ENCODE results near the gene MYDGF.
"Not testable (repeated sequence)": the region's sequence is repeated elsewhere in the genome, so short reads cannot be mapped to it uniquely, and the experiment has no call there.

The MYDGF gene

GRCh38 chr19:4699826-4700692 lies 29.9 kb upstream of the MYDGF start:
- no peak for DNase-seq

- DNase-seq: no peak
These were observed 27.2 kb upstream of the MYDGF start for GRCh38 chr19:4697304-4697703.

GRCh38 chr19:4695224-4695731 lies 25.1 kb upstream of the MYDGF start:
- DNase-seq: no peak

DNA sequence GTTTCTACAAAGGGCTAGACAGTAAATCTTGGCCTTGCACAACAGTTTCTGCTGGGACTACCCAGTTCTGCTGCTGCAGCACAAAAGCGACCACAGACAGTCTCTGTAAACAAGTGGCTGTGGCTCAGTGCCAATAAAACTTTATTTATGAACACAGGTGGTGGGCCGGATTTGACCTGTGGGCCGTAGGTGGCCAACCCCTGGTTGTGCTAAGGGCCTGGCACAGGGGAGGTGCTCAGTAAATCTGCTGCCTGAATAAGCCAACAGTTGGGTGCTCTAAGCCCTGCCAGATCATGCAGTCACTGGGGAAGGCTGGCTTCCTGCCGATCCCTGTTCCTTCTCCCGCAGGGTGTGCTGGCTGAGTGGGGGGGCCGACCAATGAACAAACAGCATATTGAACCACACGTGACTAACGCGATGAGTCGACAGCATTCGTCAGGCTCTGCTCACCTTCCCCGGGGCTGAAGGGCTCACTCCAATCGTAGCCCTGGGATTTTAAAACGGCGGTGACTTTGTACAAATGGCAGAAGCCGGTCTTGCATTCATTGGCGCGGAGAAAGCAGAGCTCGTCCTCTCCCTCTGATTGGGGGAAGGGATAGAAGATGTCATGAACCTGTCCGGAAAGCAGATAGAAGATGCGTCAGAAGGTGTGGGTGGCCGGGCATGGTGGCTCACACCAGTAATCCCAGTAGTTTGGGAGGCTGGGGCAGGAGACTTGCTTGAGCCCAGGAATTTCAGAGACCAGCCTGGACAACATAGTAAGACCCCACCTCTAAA lies 24.3 kb upstream of the MYDGF start:
- DNase-seq: no peak

- no peak for DNase-seq
These were observed 23.5 kb upstream of the MYDGF start for GRCh38 chr19:4693471-4694121.

DNA sequence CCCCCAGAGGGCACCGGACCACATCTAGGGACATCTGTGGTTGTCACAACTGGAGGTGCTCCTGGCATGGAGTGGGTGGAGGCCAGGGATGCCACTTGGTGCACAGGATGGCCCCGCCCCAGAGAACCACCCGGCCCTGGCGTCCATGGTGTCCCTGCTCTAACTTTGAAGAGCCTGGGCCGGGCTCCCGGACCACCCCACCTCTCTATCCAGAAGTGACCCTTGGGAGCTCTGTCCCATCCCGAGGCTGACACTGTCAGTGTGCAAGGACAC lies 22.9 kb upstream of the MYDGF start:
- no peak for DNase-seq

DNA sequence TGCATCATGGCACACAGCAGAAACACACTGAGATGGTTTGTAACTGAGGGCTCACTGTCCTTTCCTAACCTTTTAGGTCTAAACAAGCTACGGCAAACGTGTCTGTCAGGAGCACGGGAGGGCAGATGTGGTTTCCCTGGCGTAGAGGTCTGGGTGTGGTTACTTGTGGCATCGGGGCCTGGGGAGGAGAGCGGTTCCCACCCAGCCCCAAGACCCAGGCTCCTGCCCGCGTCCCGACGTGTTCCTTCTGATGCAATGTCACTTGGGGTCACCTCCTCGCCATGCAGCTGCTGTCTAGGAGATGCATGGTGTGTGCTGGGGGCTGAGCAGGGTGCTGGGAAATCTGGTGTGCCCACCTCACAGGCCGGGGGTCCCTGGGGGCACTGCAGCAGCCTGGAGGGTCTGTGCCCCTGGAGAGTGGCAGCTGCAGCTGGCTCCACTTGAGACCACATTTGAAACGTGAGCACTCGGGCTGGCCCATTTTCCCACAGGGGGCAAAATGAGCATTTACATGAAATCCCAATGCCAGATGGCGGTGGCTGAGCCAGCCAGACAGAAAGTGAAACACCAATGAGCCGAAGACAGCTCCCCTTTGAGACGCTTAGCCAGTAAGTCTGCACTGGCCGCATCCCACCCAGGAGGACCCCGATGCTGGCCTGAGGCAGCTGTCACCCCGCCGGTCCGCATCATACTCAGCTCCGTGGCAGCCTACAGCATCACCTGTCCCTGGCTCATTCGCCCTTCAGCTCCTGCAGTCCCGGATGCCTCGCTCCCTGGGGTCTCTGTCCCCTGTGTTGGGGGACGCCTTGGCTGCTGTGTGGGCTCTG lies 22.3 kb upstream of the MYDGF start:
- no peak for DNase-seq

DNA sequence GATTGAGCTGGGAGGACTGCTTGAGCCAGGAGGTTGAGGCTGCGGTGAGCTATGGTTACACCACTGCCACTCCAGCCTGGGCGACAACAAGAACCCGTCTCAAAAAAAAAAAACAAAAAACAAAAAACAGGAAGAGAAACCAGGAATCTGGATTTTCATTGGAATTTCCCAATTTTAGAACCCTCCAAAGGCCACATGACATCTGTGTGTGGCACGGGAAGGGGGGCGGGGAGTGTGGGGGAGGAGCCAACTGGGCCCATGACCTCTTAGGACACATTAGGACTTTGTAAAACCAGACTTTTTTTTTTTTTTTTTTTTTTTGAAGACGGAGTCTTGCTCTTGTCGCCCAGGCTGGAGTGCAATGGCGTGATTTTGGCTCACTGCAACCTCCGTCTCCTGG lies 21.2 kb upstream of the MYDGF start:
- no peak for DNase-seq

- no peak for DNase-seq
These were observed 20.2 kb upstream of the MYDGF start for GRCh38 chr19:4690361-4690760.

DNA sequence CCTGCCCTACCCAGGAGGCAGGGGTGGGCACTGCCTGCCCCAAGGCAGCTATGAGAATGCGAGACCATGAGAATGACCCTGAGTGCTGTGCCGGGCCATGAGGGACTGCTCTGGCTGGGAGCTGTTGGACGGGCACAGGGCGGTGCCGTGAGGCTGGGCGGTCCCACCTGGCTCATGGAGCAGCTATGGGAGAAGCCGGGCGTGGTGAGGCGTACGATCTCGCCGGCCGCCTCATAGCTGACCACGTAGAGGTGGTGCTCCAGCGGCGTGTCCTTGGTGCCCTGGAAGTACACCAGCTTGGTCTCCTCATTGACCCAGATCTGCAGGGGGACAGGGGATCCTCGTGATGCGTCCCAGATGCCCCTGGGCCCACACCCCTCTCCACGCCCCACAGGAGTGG lies 19.3 kb upstream of the MYDGF start:
- no peak for DNase-seq

GRCh38 chr19:4688587-4688986 lies 18.4 kb upstream of the MYDGF start:
- no peak for DNase-seq

DNA sequence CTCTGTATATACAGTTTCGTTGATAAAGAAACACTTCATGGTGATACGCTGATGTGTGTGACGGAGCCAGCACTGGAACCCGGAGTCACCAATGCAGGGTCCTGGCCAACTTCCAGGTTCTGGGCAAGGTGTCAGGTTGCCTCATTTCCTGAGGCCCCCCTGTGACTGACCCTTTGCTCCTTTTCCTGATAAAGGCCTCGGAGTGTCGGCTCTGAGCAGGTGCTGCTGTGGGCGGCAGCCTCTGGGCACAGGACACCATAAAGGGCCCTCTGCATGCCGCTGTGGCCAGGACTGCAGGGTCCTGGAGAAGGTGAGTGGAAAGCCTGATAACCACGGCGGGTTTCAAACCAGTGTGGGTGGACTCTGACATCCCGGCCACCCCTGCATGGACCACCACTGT lies 17.3 kb upstream of the MYDGF start:
- DNase-seq: no peak

GRCh38 chr19:4686700-4687099 lies 16.6 kb upstream of the MYDGF start:
- no peak for DNase-seq

GRCh38 chr19:4684312-4685095 lies 14.4 kb upstream of the MYDGF start:
- DNase-seq: no peak

DNA sequence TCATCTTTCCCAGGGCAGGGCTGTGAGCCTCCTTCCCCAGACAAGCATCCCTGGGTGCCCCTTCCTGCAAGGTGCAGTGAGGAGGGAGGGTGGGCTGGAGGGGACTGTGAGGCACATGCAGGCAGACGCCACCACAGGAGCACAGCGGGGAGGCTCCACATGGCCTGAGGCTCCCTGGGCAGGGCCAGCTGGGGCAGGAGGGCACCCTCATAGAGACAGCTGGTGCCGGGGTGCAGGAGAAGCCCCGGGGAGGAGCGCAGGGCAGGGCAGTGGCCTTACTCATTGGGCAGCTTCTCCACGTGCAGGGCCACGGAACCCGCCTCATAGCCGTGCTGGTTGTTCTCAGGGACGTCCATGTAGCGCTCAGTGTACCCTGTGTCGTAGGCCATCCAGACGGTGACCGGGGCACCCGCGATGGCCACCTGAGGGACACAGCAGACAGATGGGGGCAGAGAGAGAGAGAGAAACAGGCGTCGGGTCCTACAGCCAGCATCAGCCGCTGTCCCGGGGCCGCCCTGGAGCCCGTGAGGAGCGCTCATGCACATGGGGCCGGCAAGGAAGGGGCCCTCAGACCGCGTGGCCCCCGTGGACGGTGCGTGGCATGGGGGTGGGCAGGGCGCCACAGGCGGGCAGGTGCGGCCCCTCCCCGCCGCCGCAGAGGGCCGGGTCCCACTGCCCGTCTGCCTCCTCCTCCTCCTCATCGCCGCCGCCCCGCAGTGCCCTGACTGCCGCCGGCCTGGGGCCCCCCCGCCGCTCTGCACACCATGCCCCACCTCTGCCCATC lies 12.5 kb upstream of the MYDGF start:
- no peak for DNase-seq

DNA sequence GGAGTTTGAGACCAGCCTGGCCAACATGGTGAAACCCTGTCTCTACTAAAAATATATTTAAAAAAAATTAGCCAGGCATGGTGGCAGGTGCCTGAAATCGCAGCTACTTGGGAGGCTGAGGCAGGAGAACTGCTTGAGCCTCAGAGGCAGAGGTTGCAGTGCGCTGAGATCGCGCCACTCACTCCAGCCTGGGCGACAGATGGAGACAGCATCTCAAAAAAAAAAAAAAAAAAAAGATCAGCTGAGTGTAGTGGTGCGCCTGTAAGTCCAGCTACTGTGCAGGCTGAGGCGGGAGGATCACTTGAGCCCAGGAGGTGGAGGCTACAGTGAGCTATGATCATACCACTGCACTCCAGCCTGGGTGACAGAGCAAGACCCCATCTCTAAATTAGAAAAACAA lies 9.9 kb upstream of the MYDGF start:
- not testable (repeated sequence) for DNase-seq

- no peak for DNase-seq
These were observed 9.0 kb upstream of the MYDGF start for GRCh38 chr19:4678881-4679790.

DNA sequence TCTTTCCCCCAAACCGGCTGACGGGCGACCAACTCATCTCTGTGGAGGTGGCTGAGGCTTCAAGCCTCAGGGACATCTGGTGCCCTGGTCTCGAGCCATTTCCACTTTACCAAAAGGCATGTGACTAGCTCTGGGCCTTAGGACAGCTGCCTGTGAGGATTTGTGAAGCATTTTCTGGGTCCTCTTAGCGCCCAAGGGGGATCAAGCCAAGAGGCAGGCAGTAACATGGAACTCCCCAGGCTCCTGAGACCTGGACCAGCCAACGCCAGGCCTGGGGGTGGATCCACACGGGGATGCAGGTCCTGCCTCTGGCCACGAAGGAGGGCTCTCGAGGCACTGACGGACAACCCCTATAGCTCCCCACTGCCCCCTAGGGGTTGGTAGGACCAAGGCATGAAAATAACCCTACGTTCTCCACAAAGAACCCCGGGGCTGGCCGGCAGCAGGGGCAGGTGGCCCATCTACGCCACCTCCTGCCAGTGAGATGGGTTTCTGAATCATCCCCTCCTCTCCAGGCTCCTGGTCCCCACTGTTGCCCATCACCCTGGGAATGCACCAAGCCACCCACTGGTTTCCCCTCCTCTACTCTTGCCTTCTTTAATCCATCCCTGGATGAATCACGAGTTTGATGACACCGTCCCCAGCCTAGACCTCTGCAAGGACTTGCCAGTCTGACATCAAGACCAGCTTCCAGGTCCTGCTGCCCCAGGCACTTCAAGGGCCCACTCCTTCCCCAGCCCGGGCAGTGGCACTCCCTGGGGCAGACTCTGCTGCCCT lies 7.0 kb upstream of the MYDGF start:
- no peak for DNase-seq

GRCh38 chr19:4675346-4675745 lies 5.2 kb upstream of the MYDGF start:
- no peak for DNase-seq

Data from SIG-M5 (cell line).